Renal cortical epithelial cell (primary cell): ENCODE data around the gene PDLIM3. TPM values are rescaled to one million over a fixed set of nuclear protein-coding genes. Genes with fewer than 3 reads are reported as not detected.
"Not testable (repeated sequence)": the region's sequence is repeated elsewhere in the genome, so short reads cannot be mapped to it uniquely, and the experiment has no call there.

ENCODE experiments used
- DNase-seq: peaks from one replicate; pipeline ENCODE4 v3.0.0-alpha.2; 2011; ENCODE audit warnings: low read depth
- total RNA-seq: library from RNA; depleted of rRNA; stranded (reverse); fragments of >200 nt; gene quantifications from 2 replicates; pipeline ENCODE4 v1.2.3, GENCODE V29; 2014

PDLIM3 gene
- total RNA-seq, 1 donor from 2014 or later: 2.0 TPM

GRCh38 chr4:185554365-185555126, 19.2 kb upstream of the PDLIM3 start:
- DNase-seq: no peak

DNA sequence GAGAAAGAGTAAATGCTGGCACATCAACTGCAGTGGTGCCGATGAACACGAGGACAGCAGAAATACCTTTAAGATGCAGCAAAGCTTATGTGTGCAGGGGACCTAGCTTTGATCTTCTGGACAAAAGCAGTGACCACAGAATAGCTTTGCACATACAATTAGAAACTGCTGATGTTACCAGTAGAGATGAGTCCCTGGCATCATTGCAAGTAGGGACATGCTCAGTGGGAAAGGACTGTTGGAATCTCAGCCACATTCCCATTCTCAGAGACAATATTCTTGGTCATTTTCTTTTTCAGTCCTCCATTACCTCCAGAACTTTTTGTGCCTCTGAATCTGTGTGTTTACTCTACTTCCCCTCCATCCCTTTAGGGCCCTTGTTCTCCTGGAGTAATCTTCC, 16.9 kb upstream of the PDLIM3 start:
- DNase-seq: no peak

DNA sequence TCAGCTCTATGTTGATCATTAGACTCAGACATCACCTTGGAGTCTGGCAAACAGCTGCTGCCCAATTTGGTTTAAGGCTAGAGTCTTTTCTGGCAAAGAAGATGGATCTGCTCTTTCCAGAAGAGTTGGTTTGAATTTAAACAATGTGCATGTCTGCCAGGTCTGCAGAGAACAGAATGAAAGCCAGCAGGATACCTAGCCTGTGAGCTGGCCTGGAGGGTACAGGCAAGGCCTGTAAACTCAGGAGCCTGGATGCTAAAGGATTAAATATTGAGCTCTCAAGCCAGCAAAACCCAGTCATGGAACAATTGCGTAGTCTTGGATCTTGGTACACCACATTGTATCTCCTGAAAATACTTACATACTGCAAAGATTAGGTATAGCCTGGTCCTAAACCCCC, 15.6 kb upstream of the PDLIM3 start:
- DNase-seq: no peak

- DNase-seq: no peak
Observed at GRCh38 chr4:185549095-185549639, 13.9 kb upstream of the PDLIM3 start.

DNA sequence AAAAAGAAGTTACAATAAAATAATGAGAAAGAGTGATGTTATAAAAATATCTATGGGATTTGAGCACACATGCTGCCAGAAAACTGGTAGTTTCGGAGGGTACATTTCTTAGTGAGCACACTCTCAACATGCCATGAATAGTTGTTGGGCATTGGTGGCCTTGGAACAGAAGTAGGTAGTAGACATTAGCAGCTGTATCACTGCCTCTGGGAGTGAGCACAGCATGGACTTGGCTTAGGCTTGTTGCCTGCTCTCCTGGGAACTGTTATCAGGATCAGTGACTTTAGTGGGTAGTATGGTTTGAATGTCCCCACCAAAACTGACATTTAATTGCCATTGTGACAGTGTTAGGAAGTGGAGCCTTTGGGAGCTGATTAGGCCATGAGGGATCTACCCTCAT, 13.3 kb upstream of the PDLIM3 start:
- no peak for DNase-seq

- no peak for DNase-seq
Observed at GRCh38 chr4:185546335-185546734, 11.0 kb upstream of the PDLIM3 start.

DNA sequence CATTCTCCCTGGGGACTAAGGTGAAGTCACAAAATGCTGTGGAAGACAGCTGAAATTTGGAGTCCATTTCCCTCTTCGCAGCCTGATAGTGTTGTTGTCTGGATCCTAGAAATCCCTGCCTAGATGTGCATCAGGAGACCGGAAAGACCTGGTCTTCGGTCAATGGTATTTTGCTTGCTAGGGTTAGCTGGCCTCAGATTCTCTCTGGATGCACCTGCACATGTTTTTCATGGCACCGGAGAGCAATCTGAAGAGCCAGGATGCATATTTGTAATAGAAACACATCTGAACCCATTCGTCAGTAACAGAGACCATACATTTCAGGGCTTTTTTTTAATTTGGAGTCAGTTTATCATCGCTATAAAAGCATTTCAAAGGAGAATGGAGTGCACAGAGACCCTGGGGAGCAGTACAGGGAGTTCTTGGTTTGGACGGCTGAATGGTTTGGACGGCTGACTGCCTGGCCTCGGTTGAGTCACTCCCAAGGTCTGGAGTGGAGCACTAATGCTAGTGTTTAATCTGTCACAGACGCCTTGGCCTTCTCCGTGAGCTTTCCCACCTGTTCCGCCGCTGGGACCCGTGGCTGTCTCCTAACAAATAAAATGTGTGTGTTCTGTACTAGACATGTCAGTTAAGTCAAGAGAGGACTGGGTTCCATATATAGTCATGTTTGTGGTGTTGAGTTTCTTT, 7.5 kb upstream of the PDLIM3 start:
- DNase-seq: peak; percentile 74

DNA sequence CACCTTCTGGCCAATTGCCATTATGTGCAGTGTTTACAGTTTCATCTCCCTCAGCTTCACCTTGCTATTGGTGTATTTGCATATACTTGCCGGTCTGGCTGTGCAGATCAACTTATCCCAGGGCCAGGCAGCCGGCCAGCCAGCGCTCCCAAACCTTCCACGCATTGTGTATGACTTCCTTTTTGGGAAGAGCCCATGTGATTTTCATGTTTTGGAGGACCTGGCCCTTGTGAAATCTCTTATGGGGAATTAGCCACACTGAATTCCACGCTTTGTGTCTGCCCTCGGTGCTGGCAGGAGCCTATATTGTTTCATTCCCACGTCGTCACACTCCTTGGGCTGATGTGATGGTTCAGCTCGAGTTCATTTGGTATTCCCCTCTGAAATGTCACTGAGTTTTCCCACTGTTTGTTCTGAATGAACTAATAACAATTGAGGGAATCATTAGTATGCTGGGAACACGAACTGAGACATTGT, 6.0 kb upstream of the PDLIM3 start:
- DNase-seq: peak; percentile 80

DNA sequence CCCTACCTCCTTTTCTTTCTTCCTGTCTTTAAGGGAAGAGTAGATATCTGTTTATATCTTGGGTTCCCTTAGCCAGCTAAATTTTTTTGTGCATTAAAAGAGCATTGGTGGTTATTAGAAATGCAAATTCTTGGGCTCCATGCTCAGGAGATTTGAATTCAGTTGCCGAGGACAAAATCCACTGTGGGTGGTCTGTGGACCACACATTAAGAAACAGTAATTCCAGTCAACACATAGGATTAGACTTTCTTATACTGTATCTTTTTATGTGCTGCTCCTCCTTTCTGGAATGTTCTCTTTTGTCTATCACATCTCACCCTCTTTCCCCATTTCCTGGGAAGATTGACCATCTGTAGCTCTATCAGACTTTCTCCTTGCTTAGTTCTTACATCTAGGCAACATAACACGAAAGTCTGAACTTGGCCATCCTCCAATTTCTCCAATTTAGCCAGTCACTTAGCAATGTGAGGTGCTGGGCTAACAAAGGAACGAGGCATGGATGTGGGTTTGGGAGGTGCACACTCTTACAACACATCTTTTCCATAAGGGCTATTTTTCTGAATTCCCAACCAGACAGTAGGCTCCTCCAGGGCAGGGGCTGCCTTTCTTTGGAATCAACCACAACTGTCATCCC, 5.3 kb upstream of the PDLIM3 start:
- no peak for DNase-seq

GRCh38 chr4:185540040-185540439, 4.7 kb upstream of the PDLIM3 start:
- DNase-seq: no peak

GRCh38 chr4:185538806-185539205, 3.5 kb upstream of the PDLIM3 start:
- DNase-seq: no peak

DNA sequence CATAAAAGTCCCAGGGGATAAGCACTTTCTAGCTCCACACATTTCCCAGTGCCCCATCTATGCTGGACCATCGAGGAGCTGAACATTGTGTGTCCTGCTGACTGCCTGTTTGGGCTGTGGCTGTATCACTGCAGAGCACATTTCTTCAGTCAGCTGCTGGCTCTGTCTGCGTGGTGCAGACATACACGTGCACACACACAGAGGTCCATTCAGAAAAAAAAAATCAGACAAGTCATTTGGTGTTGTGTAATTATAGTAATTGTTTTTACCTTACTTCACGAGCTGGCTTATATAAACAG, 1.1 kb upstream of the PDLIM3 start:
- DNase-seq: no peak

GRCh38 chr4:185535612-185536410, 504 bp upstream of the PDLIM3 start:
- no peak for DNase-seq

- no peak for DNase-seq
Observed at GRCh38 chr4:185534511-185534865, 819 bp downstream of the PDLIM3 start.

GRCh38 chr4:185532795-185533324, 2.4 kb downstream of the PDLIM3 start:
- DNase-seq: no peak

DNA sequence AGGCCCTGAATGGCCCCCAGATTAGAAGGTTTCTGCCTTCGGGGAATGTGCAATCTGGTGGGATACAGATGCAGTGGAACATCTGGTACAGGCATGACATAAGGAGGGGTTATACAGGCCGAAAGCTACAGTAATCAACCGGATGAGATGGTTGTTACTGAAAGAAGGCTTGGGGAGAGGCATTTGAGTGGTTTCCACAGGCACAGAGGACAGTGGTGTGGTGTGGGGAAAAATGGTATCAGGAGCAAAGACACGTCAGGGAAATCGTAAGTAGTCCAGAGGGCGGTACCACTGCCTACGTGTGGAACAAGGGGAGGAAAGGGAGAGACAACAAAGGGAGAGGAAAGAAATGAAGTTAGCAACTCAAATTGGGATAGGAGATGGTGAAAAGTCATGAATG, 3.0 kb downstream of the PDLIM3 start:
- DNase-seq: no peak

DNA sequence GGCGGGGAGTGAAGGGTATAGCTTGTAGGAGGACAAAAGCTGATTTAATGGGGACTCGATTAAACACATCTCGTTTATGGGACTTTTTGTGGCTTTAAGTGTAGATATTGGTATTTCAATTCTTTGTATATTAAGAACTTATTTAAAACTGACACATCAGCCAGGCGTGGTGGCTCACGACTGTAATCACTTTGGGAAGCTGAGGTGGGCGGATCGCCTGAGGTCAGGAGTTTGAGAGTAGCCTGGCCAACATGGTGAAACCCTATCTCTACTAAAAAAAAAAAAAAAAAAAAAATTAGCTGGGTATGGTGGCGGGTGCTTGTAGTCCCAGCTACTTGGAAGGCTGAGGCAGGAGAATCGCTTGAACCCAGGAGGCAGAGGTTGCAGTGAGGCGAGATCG, 3.7 kb downstream of the PDLIM3 start:
- not testable (repeated sequence) for DNase-seq

DNA sequence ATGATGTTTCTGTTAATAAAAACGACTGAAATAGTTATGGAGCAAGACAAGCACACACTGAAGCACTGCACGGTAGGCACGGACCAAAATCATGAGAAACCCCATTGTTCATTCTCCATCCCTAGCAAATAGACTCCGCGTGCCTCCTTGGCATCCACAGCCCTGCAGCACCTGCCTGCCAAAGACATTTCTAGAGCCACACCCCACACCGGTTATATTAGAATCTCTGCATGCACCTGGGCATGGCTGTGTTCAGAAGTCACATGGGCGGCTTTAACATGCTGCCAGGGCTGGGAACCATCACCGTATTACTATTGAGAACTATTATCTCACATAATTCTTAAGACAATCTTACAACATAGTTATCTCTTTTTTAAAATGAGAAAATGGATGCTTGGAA, 5.9 kb downstream of the PDLIM3 start:
- no peak for DNase-seq

- DNase-seq: no peak
Observed at GRCh38 chr4:185524888-185525863, 10.1 kb downstream of the PDLIM3 start.

DNA sequence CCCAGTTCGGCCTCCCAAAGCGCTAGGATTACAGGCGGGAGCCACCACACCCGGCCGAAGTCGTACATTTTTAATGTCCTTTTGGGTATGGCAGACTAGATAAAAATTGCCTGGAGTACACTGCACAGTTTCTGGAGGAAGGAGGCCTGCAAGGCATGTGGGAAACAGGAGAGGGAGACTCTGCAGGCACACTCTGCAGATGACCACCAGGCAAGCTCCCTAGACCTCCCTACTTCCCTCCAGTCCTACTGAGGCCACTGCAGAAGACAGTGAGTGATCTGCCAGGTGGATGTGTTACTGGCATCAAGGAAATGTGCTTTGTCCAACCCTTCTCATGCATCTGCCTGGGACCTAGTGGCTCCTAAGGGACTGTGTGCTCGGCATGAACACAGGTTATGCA, 11.4 kb downstream of the PDLIM3 start:
- no peak for DNase-seq

- no peak for DNase-seq
Observed at GRCh38 chr4:185522451-185522850, 12.9 kb downstream of the PDLIM3 start.
